ENCODE measurements around the gene RAPGEF2. TPM values are rescaled to one million over a fixed set of nuclear protein-coding genes. Genes with fewer than 3 reads are reported as not detected.

The RAPGEF2 gene
- total RNA-seq, 4 donors from 2014 or later = 60.2 to 109 (median 79.7) TPM

DNA sequence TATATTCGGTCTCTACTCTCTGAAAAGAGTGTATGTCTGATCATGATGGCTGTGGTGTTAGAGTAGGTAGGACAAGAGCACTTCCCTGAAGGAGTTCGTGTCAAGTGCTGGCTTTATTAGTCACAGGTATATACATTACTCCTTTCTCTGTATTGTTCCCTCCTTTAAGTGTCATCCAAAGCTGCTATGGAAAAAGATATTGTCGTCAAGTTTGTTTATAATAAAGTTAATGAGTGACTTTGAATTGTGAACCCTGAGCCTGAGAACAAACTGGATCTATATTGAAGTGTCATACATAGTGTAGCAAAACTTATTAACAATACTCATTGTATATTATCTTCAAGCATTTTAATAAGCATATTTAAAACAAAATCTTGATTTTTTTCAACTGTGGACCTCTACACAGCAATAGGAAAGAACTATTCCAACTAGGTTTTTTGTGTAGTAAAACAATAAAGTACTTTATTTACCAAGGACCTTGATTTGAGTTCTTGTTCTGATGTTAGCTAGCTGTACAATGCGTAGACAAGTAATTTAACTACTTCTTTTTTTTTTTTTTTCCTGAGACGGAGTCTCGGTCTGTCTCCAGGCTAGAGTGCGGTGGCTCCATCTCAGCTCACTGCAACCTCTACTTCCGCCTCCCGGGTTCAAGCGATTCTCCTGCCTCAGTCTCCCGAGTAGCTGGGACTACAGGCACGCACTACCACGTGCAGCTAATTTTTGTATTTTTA is 177.7 kb downstream of the RAPGEF2 start:
- Histone ChIP-seq H3K36me3 (no peaks in the 10 kb centered on the region), H3K9me3 (no peaks in the 10 kb centered on the region), H3K27me3 (no peaks in the 10 kb centered on the region), H3K27ac (no peak overlapping the region), H3K4me3 (replicated peaks in 1 of 3) (no peak overlapping the region), H3K4me1 (peaks cover 6 to 11% of the 10 kb centered on the region in 2 donors)
- intact Hi-C loops (cut with DNase I) = no loop called here
- TF ChIP-seq CTCF (IDR thresholded peaks at IDR 0.05) (no peak), POLR2A (IDR thresholded peaks at IDR 0.05) (no peak)
- DNase-seq = no peak
- WGBS, 2 donors = 91 to 93% methylated on average over 13 of the region's 13 CpGs

DNA sequence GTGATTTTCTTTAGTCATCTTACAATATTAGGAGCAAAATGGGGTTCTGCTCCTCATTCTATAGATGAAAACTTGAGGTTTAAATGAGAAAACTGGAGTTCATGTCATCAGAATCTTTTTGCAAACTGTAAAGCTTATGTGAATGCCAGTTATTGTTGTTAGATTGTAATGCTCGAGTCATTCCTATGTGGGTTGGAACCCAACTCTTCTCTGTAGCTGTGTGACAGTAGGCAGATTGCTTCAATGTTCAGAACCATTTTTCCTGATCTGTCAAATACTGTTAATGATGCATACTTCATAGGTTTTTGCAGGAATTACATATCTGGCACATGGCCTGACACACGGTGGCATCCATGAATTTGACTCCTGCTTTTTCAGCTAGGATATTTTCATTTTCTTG is 178.9 kb downstream of the RAPGEF2 start:
- DNase-seq = no peak
- Histone ChIP-seq H3K27ac (no peak overlapping the region), H3K36me3 (no peaks in the 10 kb centered on the region), H3K4me1 (peaks cover 3 to 6% of the 10 kb centered on the region in 2 donors), H3K4me3 (replicated peaks in 1 of 3) (no peak overlapping the region), H3K27me3 (no peaks in the 10 kb centered on the region), H3K9me3 (no peaks in the 10 kb centered on the region)
- 92 to 95% methylated on average over 2 of the region's 2 CpGs for WGBS, 2 donors
- TF ChIP-seq CTCF (IDR thresholded peaks at IDR 0.05) = no peak
- TF ChIP-seq POLR2A (IDR thresholded peaks at IDR 0.05) = no peak
- intact Hi-C loops (cut with DNase I) = no loop called here

DNA sequence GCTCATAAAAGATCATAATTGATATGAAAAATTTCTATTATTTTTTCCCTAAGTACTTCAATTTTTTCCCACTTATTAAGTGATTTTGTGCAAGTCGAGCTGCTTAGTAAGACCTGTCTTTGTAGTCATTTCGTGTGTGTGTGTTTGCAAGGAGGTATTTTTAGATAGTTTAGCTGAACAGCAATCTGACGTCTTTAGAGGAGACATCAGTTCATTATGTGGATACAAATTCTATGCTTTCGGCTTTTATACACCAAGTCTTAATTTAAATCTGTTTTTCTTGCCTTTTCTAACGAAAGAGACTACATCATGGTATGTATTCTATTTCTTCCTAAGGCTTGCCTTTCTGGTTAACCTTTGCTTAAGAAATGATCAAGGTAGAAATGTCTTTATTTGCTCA is 179.4 kb downstream of the RAPGEF2 start:
- H3K36me3 ChIP-seq = no peaks in the 10 kb centered on the region
- TF ChIP-seq POLR2A (IDR thresholded peaks at IDR 0.05) = no peak
- TF ChIP-seq CTCF (IDR thresholded peaks at IDR 0.05) = no peak
- intact Hi-C loops (cut with DNase I) = no loop called here
- no peak overlapping the region for H3K27ac ChIP-seq
- H3K4me3 ChIP-seq (replicated peaks in 1 of 3) = no peak overlapping the region
- DNase-seq = no peak
- H3K9me3 ChIP-seq = no peaks in the 10 kb centered on the region
- H3K4me1 ChIP-seq = peaks cover 3 to 6% of the 10 kb centered on the region in 2 donors
- WGBS, 2 donors = 86 to 88% methylated on average over 5 of the region's 5 CpGs
- no peaks in the 10 kb centered on the region for H3K27me3 ChIP-seq

- no peaks in the 10 kb centered on the region for H3K36me3 ChIP-seq
- no peak overlapping the region for H3K27ac ChIP-seq
- no peak overlapping the region for H3K4me3 ChIP-seq (replicated peaks in 1 of 3)
- H3K9me3 ChIP-seq = no peaks in the 10 kb centered on the region
- no peak for DNase-seq
- 81 to 87% methylated on average over 2 of the region's 2 CpGs for WGBS, 2 donors
- H3K27me3 ChIP-seq = no peaks in the 10 kb centered on the region
- H3K4me1 ChIP-seq = peaks cover 3 to 6% of the 10 kb centered on the region in 2 donors
- TF ChIP-seq POLR2A (IDR thresholded peaks at IDR 0.05) (no peak), CTCF (IDR thresholded peaks at IDR 0.05) (no peak)
- intact Hi-C loops (cut with DNase I) = no loop called here
Observed at GRCh38 chr4:159282944-159283343, 180.1 kb downstream of the RAPGEF2 start.

DNA sequence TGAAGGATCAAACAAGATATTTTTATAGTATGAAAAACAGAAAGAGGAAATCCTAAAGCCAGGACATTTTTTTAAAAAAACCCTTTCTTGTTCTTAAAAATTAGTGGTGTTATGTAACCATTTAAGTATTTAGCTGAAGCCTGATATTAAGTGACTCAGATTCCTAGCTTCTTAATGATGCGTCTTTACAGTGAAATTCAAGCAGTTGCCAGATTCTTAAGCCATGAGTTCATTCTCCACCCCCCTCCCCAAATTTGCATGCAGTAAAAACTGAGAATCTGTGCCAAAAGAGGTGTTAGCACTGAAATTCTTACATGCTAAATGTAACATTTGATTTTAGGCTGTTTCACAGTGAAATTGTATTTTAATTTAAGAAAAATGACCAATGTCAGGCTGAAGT is 180.8 kb downstream of the RAPGEF2 start:
- Histone ChIP-seq H3K4me3 (replicated peaks in 1 of 3) (no peak overlapping the region), H3K27ac (no peak overlapping the region), H3K9me3 (no peaks in the 10 kb centered on the region), H3K4me1 (peaks cover 3 to 6% of the 10 kb centered on the region in 2 donors), H3K36me3 (no peaks in the 10 kb centered on the region), H3K27me3 (no peaks in the 10 kb centered on the region)
- no peak for TF ChIP-seq CTCF (IDR thresholded peaks at IDR 0.05)
- TF ChIP-seq POLR2A (IDR thresholded peaks at IDR 0.05) = no peak
- intact Hi-C loops (cut with DNase I) = no loop called here
- WGBS, 2 donors = 54 to 57% methylated on average over 1 of the region's 1 CpG
- DNase-seq = no peak

Measured in thyroid gland (tissue), 4 donors.